ENCODE data around the gene SRP68. TPM values are rescaled to one million over a fixed set of nuclear protein-coding genes. Genes with fewer than 3 reads are reported as not detected.

The SRP68 gene
- total RNA-seq, 1 experiment from 2014 or later: 106 TPM

DNA sequence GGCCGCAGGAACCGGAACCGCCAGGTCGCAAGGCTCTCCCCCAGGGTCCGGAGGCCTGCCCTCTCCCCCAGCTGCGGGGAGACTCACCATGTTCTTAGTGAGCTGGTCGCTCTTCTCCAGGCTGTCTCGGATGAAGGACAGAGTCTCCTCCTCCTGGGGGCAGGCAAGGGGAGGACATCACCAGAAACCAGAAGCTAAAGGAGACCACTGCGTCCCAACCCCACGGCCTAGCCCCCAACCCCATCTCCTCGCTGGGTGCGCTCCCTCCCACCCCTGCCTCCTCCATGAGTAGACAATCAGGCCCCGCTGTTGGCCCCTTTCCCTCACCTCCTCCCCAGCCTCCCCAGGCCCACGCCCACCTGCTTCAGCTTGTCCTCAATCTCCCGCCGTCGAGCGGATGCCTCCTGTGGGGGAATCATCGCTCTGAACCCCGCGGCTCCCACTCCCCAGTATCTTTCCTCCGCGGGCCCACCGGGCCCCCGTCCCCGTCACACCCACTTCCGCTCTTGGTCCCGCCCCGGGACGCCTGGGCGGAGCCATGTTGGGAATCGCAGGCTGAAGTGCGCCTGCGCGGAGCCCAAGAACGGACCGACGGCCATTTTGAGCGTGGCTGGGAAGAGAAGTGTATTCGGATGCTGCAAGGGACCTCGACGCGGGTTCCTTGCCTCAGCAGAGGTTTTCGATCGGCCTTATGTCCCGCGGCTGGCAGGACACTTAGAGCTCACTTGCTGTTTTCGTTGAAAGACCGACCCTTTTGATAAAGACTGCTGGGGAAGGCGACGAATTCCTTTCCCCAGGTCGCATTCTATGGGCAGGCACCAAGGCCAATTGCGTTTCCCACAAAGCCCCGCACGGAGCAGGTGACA is 31.2 kb upstream of the SRP68 start, which contains the start of gene EXOC7:
EXOC7 (minus strand) TSS at position 514 of the 866 bp plus-strand sequence; CDS start at position 419, 95 bp downstream.
- H3K9me3 Mint-ChIP-seq (ENCODE audit: unreplicated experiment): no peaks in the 10 kb centered on the region
- H3K27ac Mint-ChIP-seq (ENCODE audit: low read depth, unreplicated experiment): peak within 1 kb of the TSS; percentile 98
- TF ChIP-seq, protein P1, sequence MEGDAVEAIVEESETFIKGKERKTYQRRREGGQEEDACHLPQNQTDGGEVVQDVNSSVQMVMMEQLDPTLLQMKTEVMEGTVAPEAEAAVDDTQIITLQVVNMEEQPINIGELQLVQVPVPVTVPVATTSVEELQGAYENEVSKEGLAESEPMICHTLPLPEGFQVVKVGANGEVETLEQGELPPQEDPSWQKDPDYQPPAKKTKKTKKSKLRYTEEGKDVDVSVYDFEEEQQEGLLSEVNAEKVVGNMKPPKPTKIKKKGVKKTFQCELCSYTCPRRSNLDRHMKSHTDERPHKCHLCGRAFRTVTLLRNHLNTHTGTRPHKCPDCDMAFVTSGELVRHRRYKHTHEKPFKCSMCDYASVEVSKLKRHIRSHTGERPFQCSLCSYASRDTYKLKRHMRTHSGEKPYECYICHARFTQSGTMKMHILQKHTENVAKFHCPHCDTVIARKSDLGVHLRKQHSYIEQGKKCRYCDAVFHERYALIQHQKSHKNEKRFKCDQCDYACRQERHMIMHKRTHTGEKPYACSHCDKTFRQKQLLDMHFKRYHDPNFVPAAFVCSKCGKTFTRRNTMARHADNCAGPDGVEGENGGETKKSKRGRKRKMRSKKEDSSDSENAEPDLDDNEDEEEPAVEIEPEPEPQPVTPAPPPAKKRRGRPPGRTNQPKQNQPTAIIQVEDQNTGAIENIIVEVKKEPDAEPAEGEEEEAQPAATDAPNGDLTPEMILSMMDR (IDR thresholded peaks at IDR 0.05; ENCODE audit: unreplicated experiment): peak; percentile 13
- H3K27me3 Mint-ChIP-seq (ENCODE audit: insufficient read depth, unreplicated experiment): no peaks in the 10 kb centered on the region
- intact Hi-C loops (cut with micrococcal nuclease): loop anchor here (1.0 kb wide), 1 partner anchor 198 kb away; no protein-coding TSS in a partner anchor
- peak; percentile 93 for DNase-seq (ENCODE audit: unreplicated experiment)
- BruUV-seq (replicated peaks): no TSS peak
- peaks cover 5% of the 10 kb centered on the region for H3K4me1 Mint-ChIP-seq (ENCODE audit: insufficient read depth, unreplicated experiment)
- ChIA-PET CTCF (interaction anchor here (0.6 to 3.0 kb wide), 8 partner anchors 89 to 226 kb away, joined by 3 to 13 read pairs (median 4); no protein-coding TSS in a partner anchor), POLR2A (interaction anchor here (0.5 to 3.1 kb wide), 15 partner anchors 8 to 468 kb away, joined by 3 to 21 read pairs (median 4); partner anchors contain the start of genes EVPL, SRP68, UBALD2 and ZACN)
- peaks cover 25% of the 10 kb centered on the region for H3K36me3 Mint-ChIP-seq (ENCODE audit: insufficient read depth, unreplicated experiment)
- peak within 1 kb of the TSS; percentile 95 for H3K4me3 Mint-ChIP-seq (ENCODE audit: unreplicated experiment)

DNA sequence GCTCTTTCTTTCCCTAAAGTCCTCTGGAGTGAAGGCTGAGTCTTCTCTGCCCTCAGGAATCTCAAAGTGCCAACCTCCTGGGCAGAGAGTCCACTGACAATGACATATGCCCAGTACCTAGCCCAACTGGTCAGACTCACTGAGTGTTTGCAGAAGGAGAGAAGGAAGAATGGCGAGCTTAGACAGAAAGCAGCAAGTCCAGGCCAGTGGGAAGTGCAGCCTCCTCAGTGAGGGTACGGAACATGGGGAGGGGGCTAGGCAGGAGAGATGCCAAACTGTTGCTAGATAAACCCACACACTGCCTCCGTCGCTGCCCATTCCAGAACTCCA is 30.6 kb upstream of the SRP68 start:
- Mint-ChIP-seq H3K4me1 (ENCODE audit: insufficient read depth, unreplicated experiment) (peaks cover 5% of the 10 kb centered on the region), H3K9me3 (ENCODE audit: unreplicated experiment) (no peaks in the 10 kb centered on the region), H3K36me3 (ENCODE audit: insufficient read depth, unreplicated experiment) (peaks cover 31% of the 10 kb centered on the region), H3K27me3 (ENCODE audit: insufficient read depth, unreplicated experiment) (no peaks in the 10 kb centered on the region), H3K27ac (ENCODE audit: low read depth, unreplicated experiment) (peak overlapping the region; percentile 98), H3K4me3 (ENCODE audit: unreplicated experiment) (peak overlapping the region; percentile 95)
- BruUV-seq (replicated peaks): TSS peak; percentile 42
- intact Hi-C loops (cut with micrococcal nuclease): loop anchor here (1.0 kb wide), 1 partner anchor 198 kb away; no protein-coding TSS in a partner anchor
- no peak for DNase-seq (ENCODE audit: unreplicated experiment)
- TF ChIP-seq, protein P1 (IDR thresholded peaks at IDR 0.05; ENCODE audit: unreplicated experiment): no peak
- POLR2A ChIA-PET: interaction anchor here (0.5 to 3.1 kb wide), 12 partner anchors 8 to 262 kb away, joined by 3 to 21 read pairs (median 4); partner anchors contain the start of genes EVPL, SRP68, UBALD2 and ZACN
- CTCF ChIA-PET: interaction anchor here (0.6 to 3.0 kb wide), 8 partner anchors 45 to 344 kb away, joined by 3 to 13 read pairs (median 3); no protein-coding TSS in a partner anchor

DNA sequence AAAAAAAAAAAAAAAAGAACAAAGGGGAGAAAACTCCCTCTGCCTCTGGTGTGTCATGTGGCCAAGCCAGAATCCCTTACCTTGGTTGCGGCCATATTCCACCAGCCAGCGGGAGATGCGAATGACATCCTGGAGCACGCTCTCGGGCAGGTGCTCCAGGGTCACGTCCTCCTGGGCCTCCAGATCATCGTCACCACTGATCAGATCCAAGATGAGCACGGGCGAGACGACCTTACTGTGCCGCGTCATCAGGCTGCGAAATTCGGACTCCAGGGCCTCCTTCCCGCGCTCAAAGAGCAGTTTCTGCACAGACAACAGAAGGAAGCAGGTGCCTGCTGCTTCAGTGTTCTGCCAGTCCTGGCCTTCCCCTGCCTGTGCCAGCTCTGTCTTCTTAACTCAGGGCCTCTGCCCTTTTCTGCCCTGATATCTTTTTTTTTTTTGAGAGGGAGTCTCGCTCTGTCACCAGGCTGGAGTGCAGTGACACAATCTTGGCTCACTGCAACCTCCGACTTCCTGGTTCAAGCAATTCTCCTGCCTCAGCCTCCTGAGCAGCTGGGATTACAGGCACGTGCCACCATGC is 25.5 kb upstream of the SRP68 start:
- Mint-ChIP-seq H3K4me3 (ENCODE audit: unreplicated experiment) (no peak overlapping the region), H3K9me3 (ENCODE audit: unreplicated experiment) (no peaks in the 10 kb centered on the region), H3K36me3 (ENCODE audit: insufficient read depth, unreplicated experiment) (peaks cover 68% of the 10 kb centered on the region), H3K4me1 (ENCODE audit: insufficient read depth, unreplicated experiment) (no peaks in the 10 kb centered on the region), H3K27me3 (ENCODE audit: insufficient read depth, unreplicated experiment) (no peaks in the 10 kb centered on the region), H3K27ac (ENCODE audit: low read depth, unreplicated experiment) (peak overlapping the region; percentile 27)
- TF ChIP-seq, protein P1 (IDR thresholded peaks at IDR 0.05; ENCODE audit: unreplicated experiment): no peak
- ChIA-PET POLR2A (no interaction called here), CTCF (no interaction called here)
- BruUV-seq (replicated peaks): no TSS peak
- no peak for DNase-seq (ENCODE audit: unreplicated experiment)
- intact Hi-C loops (cut with micrococcal nuclease): no loop called here

DNA sequence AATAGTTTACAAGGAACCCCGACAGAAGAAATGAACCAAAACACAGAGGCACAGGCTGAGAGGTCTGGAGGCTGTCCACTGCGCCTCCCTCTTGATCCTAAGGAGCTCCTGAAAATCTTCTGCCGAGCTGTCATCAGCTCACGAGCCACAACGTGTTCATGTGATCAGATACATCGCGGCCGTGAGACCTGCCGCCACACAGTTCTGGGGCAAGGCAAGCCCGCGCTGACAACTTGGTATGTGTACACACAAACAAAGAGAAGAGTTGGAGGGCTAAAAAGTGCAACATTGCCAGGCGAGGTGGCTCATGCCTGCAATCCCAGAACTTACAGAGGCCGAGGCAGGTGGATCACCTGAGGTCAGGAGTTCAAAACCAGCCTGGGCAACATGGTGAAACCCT is 23.6 kb upstream of the SRP68 start:
- Mint-ChIP-seq H3K27ac (ENCODE audit: low read depth, unreplicated experiment) (no peak overlapping the region), H3K36me3 (ENCODE audit: insufficient read depth, unreplicated experiment) (peaks cover 62% of the 10 kb centered on the region), H3K27me3 (ENCODE audit: insufficient read depth, unreplicated experiment) (no peaks in the 10 kb centered on the region), H3K9me3 (ENCODE audit: unreplicated experiment) (no peaks in the 10 kb centered on the region), H3K4me1 (ENCODE audit: insufficient read depth, unreplicated experiment) (no peaks in the 10 kb centered on the region), H3K4me3 (ENCODE audit: unreplicated experiment) (no peak overlapping the region)
- TF ChIP-seq, protein P1 (IDR thresholded peaks at IDR 0.05; ENCODE audit: unreplicated experiment): no peak
- POLR2A ChIA-PET: interaction anchor here (0.8 to 1.7 kb wide), 3 partner anchors 7 to 24 kb away, joined by 3 read pairs; partner anchors contain the start of gene EXOC7
- CTCF ChIA-PET: interaction anchor here (0.7 to 1.5 kb wide), 3 partner anchors 82 to 116 kb away, joined by 3 to 5 read pairs (median 4); no protein-coding TSS in a partner anchor
- DNase-seq (ENCODE audit: unreplicated experiment): no peak
- BruUV-seq (replicated peaks): no TSS peak
- intact Hi-C loops (cut with micrococcal nuclease): no loop called here
